GM23338 (cell line): ENCODE results near the gene ZHX3. TPM values are rescaled to one million over a fixed set of nuclear protein-coding genes. Genes with fewer than 3 reads are reported as not detected.

ENCODE experiments used
- JUNB ChIP-seq: IDR thresholded peaks from one replicate; pipeline ENCODE4 v1.6.1; 2016; ENCODE audit warnings: antibody characterized with exemption; ENCODE audit not compliant: unreplicated experiment
- NANOG ChIP-seq: IDR thresholded peaks from 2 replicates; pipeline ENCODE4 v1.6.1; 2016; ENCODE audit warnings: antibody characterized with exemption, borderline replicate concordance
- REST ChIP-seq: IDR thresholded peaks from one replicate; pipeline ENCODE4 v1.6.1; 2018; ENCODE audit warnings: antibody characterized with exemption; ENCODE audit not compliant: unreplicated experiment
- ZNF114 ChIP-seq: fragments of 250-450 bp; sonication (Bioruptor Pico); IDR thresholded peaks from 2 replicates; pipeline ENCODE4 v1.5.0; 2020; ENCODE audit warnings: mild to moderate bottlenecking, moderate library complexity
- ZNF462 ChIP-seq: fragments of 250-450 bp; sonication (Bioruptor Pico); IDR thresholded peaks from 2 replicates; pipeline ENCODE4 v1.5.0; 2020; ENCODE audit warnings: mild to moderate bottlenecking, moderate library complexity
- polyA plus RNA-seq: library from polyadenylated mRNA; unstranded; fragments of >200 nt; fragmentation: Nextera tagmentation; extraction: Ambion mirVana; gene quantifications from 2 replicates; pipeline ENCODE4 v1.2.1, GENCODE V29; 2016
- total RNA-seq: library from RNA; depleted of rRNA; stranded (reverse); fragments of >200 nt; shearing (Covaris generic); gene quantifications from 2 replicates; pipeline ENCODE4 v1.2.3, GENCODE V29; 2014

ZHX3 gene
- total and polyA plus RNA-seq, 2 experiments from 2014 or later: 1.7 to 2.8 TPM

- TF ChIP-seq ZNF462 (CRISPR knock-in tag) (no peak), JUNB (no peak), ZNF114 (CRISPR knock-in tag) (no peak), NANOG (no peak), REST (no peak)
Observed at GRCh38 chr20:41140226-41141133, 177.1 kb downstream of the ZHX3 start (continued).
